PC-9 (cell line): ENCODE measurements around the gene RUSC1. TPM values are rescaled to one million over a fixed set of nuclear protein-coding genes. Genes with fewer than 3 reads are reported as not detected.

ENCODE experiments used
- BruUV-seq: library from RNA; stranded (reverse); fragments of 400-500 nt; replicated peaks from 2 replicates; lab custom pipeline; 2021; lab: Mats Ljungman, UMichigan
- CTCF ChIA-PET: fragments of 300-600 bp; sonication (Branson Sonifier 250); formaldehyde crosslinking; loops from one replicate; lab custom pipeline; 2022; ENCODE audit warnings: antibody characterized with exemption; lab: Charles Lee
- POLR2A ChIA-PET: fragments of 300-600 bp; sonication (Branson Sonifier 250); formaldehyde crosslinking; loops from one replicate; lab custom pipeline; 2022; ENCODE audit warnings: antibody characterized with exemption; ENCODE audit not compliant: unreplicated experiment; lab: Charles Lee
- DNase-seq, 2 experiments: peaks; one replicate each; pipeline versions ENCODE4 v3.0.0 to v3.0.0-alpha.2; 2015 to 2022; ENCODE audit warnings: mixed read lengths in 1 of 2
- H2AFZ ChIP-seq: fragments of 200-600 bp; sonication (generic); 2 replicates; pipeline ENCODE4 v1.8.1; 2017; ENCODE audit warnings: antibody characterized with exemption
- H3F3A ChIP-seq: fragments of 200-600 bp; sonication (generic); 2 replicates; pipeline ENCODE4 v1.8.1; 2017; ENCODE audit warnings: antibody characterized with exemption, mild to moderate bottlenecking, low read depth; ENCODE audit not compliant: insufficient read depth
- H3K27ac ChIP-seq: fragments of 200-600 bp; sonication (generic); 2 replicates; pipeline ENCODE4 v1.6.1; 2016; ENCODE audit warnings: mixed run types
- H3K27me3 ChIP-seq: fragments of 200-600 bp; sonication (generic); 2 replicates; pipeline ENCODE4 v1.6.1; 2016; ENCODE audit warnings: low read depth, mixed run types; ENCODE audit not compliant: insufficient read depth
- H3K36me3 ChIP-seq: fragments of 200-600 bp; sonication (generic); 2 replicates; pipeline ENCODE4 v1.6.1; 2016; ENCODE audit warnings: low read depth, mixed run types
- H3K4me1 ChIP-seq: fragments of 200-600 bp; sonication (generic); replicated peaks from 2 replicates; pipeline ENCODE4 v1.6.1; 2016; ENCODE audit warnings: mixed run types; ENCODE audit not compliant: insufficient read depth
- H3K4me2 ChIP-seq: fragments of 200-600 bp; sonication (generic); 2 replicates; pipeline ENCODE4 v1.6.1; 2017; ENCODE audit warnings: mixed run types
- H3K4me3 ChIP-seq: fragments of 200-600 bp; sonication (generic); 2 replicates; pipeline ENCODE4 v1.6.1; 2016; ENCODE audit warnings: mixed run types
- H3K79me2 ChIP-seq: fragments of 200-600 bp; sonication (generic); 2 replicates; pipeline ENCODE4 v1.6.1; 2017; ENCODE audit warnings: low read depth, mixed run types
- H3K9me2 ChIP-seq: fragments of 200-600 bp; sonication (generic); 2 replicates; pipeline ENCODE4 v1.8.1; 2017; ENCODE audit warnings: mild to moderate bottlenecking; ENCODE audit not compliant: insufficient read depth
- H3K9me3 ChIP-seq: fragments of 200-600 bp; sonication (generic); 2 replicates; pipeline ENCODE4 v1.8.1; 2016; ENCODE audit warnings: low read depth; ENCODE audit not compliant: insufficient read depth
- H4K20me1 ChIP-seq: fragments of 200-600 bp; sonication (generic); 2 replicates; pipeline ENCODE4 v1.8.1; 2017; ENCODE audit not compliant: insufficient read depth
- EZH2 ChIP-seq: fragments of 200-600 bp; sonication (generic); IDR thresholded peaks from 2 replicates; pipeline ENCODE4 v1.8.0; 2017; ENCODE audit warnings: antibody characterized with exemption, low read depth
- intact Hi-C: fragments of 100-400 bp; cut with micrococcal nuclease; formaldehyde crosslinking; loops from one replicate; pipeline ENCODE4 v1.10.0; 2022; ENCODE audit not compliant: unreplicated experiment
- total RNA-seq: library from RNA; stranded (reverse); gene quantifications from 2 replicates; pipeline ENCODE4 v1.2.3, GENCODE V29; 2021
- TF ChIP-seq, protein P1 (sequence below): fragments of 200-600 bp; sonication (generic); conservative IDR thresholded peaks from 2 replicates; pipeline ENCODE4 v1.6.1; 2017; ENCODE audit warnings: mixed run types, antibody characterized with exemption, mild to moderate bottlenecking, moderate library complexity

Gene RUSC1
- total RNA-seq, 1 experiment from 2014 or later: 43.4 TPM

- no peak for TF ChIP-seq EZH2
- TF ChIP-seq, protein P1, sequence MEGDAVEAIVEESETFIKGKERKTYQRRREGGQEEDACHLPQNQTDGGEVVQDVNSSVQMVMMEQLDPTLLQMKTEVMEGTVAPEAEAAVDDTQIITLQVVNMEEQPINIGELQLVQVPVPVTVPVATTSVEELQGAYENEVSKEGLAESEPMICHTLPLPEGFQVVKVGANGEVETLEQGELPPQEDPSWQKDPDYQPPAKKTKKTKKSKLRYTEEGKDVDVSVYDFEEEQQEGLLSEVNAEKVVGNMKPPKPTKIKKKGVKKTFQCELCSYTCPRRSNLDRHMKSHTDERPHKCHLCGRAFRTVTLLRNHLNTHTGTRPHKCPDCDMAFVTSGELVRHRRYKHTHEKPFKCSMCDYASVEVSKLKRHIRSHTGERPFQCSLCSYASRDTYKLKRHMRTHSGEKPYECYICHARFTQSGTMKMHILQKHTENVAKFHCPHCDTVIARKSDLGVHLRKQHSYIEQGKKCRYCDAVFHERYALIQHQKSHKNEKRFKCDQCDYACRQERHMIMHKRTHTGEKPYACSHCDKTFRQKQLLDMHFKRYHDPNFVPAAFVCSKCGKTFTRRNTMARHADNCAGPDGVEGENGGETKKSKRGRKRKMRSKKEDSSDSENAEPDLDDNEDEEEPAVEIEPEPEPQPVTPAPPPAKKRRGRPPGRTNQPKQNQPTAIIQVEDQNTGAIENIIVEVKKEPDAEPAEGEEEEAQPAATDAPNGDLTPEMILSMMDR: no peak
- no peak overlapping the region for H2AFZ ChIP-seq
- H3K36me3 ChIP-seq: no peaks in the 10 kb centered on the region
- H3F3A ChIP-seq: no peaks in the 10 kb centered on the region
- no peaks in the 10 kb centered on the region for H3K4me1 ChIP-seq
- no TSS peak for BruUV-seq
- H3K4me3 ChIP-seq: no peak overlapping the region
- H3K79me2 ChIP-seq: no peaks in the 10 kb centered on the region
- no peak overlapping the region for H3K4me2 ChIP-seq
- no peaks in the 10 kb centered on the region for H3K27me3 ChIP-seq
- H3K9me2 ChIP-seq: no peaks in the 10 kb centered on the region
- no peaks in the 10 kb centered on the region for H4K20me1 ChIP-seq
- H3K27ac ChIP-seq: no peak overlapping the region
- ChIA-PET POLR2A (no interaction called here), CTCF (no interaction called here)
- DNase-seq: no peak
- intact Hi-C loops: no loop called here
- H3K9me3 ChIP-seq: no peaks in the 10 kb centered on the region
Measured at GRCh38 chr1:155295942-155296267, 24.8 kb upstream of the RUSC1 start.

GRCh38 chr1:155296661-155297060 is 24.0 kb upstream of the RUSC1 start:
- H3K4me3 ChIP-seq: no peak overlapping the region
- H3K79me2 ChIP-seq: no peaks in the 10 kb centered on the region
- DNase-seq: no peak
- no TSS peak for BruUV-seq
- H3K36me3 ChIP-seq: no peaks in the 10 kb centered on the region
- H3K27me3 ChIP-seq: no peaks in the 10 kb centered on the region
- no peak overlapping the region for H3K4me2 ChIP-seq
- H3K4me1 ChIP-seq: no peaks in the 10 kb centered on the region
- H3K9me3 ChIP-seq: no peaks in the 10 kb centered on the region
- CTCF ChIA-PET: no interaction called here
- no peak overlapping the region for H2AFZ ChIP-seq
- no peak overlapping the region for H3K27ac ChIP-seq
- TF ChIP-seq, protein P1: no peak
- TF ChIP-seq EZH2: no peak
- POLR2A ChIA-PET: no interaction called here
- H3K9me2 ChIP-seq: no peaks in the 10 kb centered on the region
- no peaks in the 10 kb centered on the region for H4K20me1 ChIP-seq
- H3F3A ChIP-seq: no peaks in the 10 kb centered on the region
- intact Hi-C loops: no loop called here

DNA sequence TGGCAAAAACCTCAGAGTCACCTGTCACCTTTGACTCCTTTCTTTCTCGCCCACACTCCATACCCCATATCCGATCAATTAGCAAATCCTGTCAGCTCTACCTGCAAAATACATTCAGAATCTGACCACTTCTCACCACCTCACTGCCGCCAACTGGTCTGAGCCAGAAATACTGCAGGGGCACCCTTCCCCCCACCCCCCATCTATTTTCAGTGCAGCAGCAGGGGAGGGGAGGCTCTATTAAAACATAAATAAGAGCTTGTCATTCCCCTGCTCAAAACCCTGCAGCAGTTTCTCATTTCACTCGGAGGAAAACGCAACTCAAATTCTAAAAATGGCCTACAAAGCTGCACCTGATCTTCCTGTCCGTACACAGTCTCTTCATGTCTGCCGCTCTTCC is 23.3 kb upstream of the RUSC1 start:
- Histone ChIP-seq H3K4me3 (no peak overlapping the region), H3K27ac (no peak overlapping the region), H2AFZ (no peak overlapping the region), H3K9me2 (no peaks in the 10 kb centered on the region), H3F3A (no peaks in the 10 kb centered on the region), H3K4me1 (no peaks in the 10 kb centered on the region), H3K27me3 (no peaks in the 10 kb centered on the region), H3K4me2 (no peak overlapping the region), H3K79me2 (no peaks in the 10 kb centered on the region), H4K20me1 (no peaks in the 10 kb centered on the region), H3K36me3 (no peaks in the 10 kb centered on the region), H3K9me3 (no peaks in the 10 kb centered on the region)
- BruUV-seq: no TSS peak
- no peak for DNase-seq
- no peak for TF ChIP-seq EZH2
- TF ChIP-seq, protein P1: no peak
- intact Hi-C loops: no loop called here
- CTCF ChIA-PET: no interaction called here
- POLR2A ChIA-PET: interaction anchor here (0.5 kb wide), 1 partner anchor 559 kb away, joined by 10 read pairs; no protein-coding TSS in a partner anchor
